ENCODE results near the gene POU2AF3.

POU2AF3 gene

GRCh38 chr11:111351374-111352055 lies 53.2 kb downstream of the POU2AF3 start:
- Histone ChIP-seq H3K4me1 (ENCODE audit: control insufficient read depth, insufficient read depth, low read length) (no peaks in the 10 kb centered on the region), H3K27ac (ENCODE audit: insufficient read depth, low read depth, low read length, poor library complexity, severe bottlenecking) (no peak overlapping the region), H3K9me3 (ENCODE audit: control insufficient read depth, low read length) (no peaks in the 10 kb centered on the region), H3K36me3 (ENCODE audit: control insufficient read depth, insufficient read depth, low read length) (no peaks in the 10 kb centered on the region), H3K27me3 (ENCODE audit: control insufficient read depth, insufficient read depth, low read length, poor library complexity, severe bottlenecking) (no peaks in the 10 kb centered on the region), H3K4me3 (ENCODE audit: insufficient read depth, low read depth, low read length) (no peak overlapping the region)
- 92 to 94% methylated on average over 10 of the region's 10 CpGs for WGBS, 2 experiments

DNA sequence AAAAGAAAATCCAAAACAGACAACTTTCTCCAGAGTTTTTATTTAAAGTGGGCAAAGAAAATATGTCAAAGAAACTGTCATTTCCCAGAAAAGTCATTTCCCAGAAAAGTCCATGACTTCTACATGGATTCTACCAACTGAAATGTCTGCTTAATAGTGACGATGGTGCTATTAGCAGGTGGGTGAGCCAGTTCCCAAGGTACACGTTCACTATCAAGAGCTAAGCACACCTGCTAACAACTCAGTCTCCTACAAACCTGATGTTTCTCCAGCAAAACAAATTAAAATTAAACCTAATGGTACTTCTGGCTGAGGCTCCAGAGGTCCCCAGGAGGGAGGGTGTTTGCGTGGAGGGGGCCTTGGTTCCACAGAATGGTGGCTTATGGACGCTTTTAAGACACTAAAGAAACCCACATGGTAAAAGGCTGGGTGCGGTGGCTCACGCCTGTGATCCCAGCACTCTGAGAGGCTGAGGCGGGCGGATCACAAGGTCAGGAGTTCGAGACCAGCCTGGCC lies 53.9 kb downstream of the POU2AF3 start:
- no peak overlapping the region for H3K27ac ChIP-seq (ENCODE audit: insufficient read depth, low read depth, low read length, poor library complexity, severe bottlenecking)
- H3K27me3 ChIP-seq (ENCODE audit: control insufficient read depth, insufficient read depth, low read length, poor library complexity, severe bottlenecking) = no peaks in the 10 kb centered on the region
- H3K9me3 ChIP-seq (ENCODE audit: control insufficient read depth, low read length) = no peaks in the 10 kb centered on the region
- H3K36me3 ChIP-seq (ENCODE audit: control insufficient read depth, insufficient read depth, low read length) = no peaks in the 10 kb centered on the region
- WGBS, 2 experiments = 93 to 94% methylated on average over 9 of the region's 9 CpGs
- H3K4me3 ChIP-seq (ENCODE audit: insufficient read depth, low read depth, low read length) = no peak overlapping the region
- no peaks in the 10 kb centered on the region for H3K4me1 ChIP-seq (ENCODE audit: control insufficient read depth, insufficient read depth, low read length)

DNA sequence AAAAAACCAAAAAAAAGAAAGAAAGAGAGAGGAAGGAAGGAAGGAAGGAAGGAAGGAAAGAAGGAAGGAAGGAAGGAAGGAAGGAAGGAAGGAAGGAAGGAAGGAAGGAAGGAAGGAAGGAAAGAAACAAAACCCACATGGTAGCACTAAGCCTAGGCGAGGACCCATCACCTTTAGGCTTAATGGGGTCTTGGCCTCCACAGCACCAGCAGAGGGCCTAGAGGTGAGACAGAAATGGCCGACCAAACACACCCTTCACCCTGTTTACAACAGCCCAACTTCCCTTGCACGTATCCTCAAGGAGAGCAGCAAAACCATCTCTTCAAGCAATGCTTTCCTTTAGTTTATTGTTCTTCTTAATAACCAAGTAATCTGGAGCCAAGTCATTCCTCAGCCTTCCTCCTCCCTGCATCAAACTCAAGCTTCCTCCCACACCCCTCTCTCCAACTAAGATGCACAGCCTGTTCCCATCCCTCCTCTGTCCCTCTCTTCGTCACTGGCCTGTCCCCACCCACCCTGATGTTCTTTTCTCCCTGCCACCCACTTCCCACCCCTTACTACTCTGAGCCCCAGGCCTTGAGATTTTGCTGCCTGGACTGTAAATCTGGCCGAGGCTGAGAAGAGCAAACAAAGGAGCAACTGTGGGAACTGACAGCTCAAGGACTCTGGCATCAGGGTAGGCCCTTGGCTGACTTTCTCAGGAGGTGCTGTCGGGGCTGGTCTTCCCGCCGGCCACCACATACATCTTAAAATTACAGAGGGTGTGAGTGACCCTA lies 54.8 kb downstream of the POU2AF3 start:
- Histone ChIP-seq H3K4me1 (ENCODE audit: control insufficient read depth, insufficient read depth, low read length) (no peaks in the 10 kb centered on the region), H3K36me3 (ENCODE audit: control insufficient read depth, insufficient read depth, low read length) (no peaks in the 10 kb centered on the region), H3K27ac (ENCODE audit: insufficient read depth, low read depth, low read length, poor library complexity, severe bottlenecking) (no peak overlapping the region), H3K4me3 (ENCODE audit: insufficient read depth, low read depth, low read length) (no peak overlapping the region), H3K27me3 (ENCODE audit: control insufficient read depth, insufficient read depth, low read length, poor library complexity, severe bottlenecking) (no peaks in the 10 kb centered on the region), H3K9me3 (ENCODE audit: control insufficient read depth, low read length) (no peaks in the 10 kb centered on the region)
- 82 to 86% methylated on average over 8 of the region's 8 CpGs for WGBS, 2 experiments

GRCh38 chr11:111353776-111354600 lies 55.6 kb downstream of the POU2AF3 start:
- no peaks in the 10 kb centered on the region for H3K4me1 ChIP-seq (ENCODE audit: control insufficient read depth, insufficient read depth, low read length)
- H3K4me3 ChIP-seq (ENCODE audit: insufficient read depth, low read depth, low read length) = no peak overlapping the region
- 94 to 95% methylated on average over 16 of the region's 16 CpGs for WGBS, 2 experiments
- no peak overlapping the region for H3K27ac ChIP-seq (ENCODE audit: insufficient read depth, low read depth, low read length, poor library complexity, severe bottlenecking)
- no peaks in the 10 kb centered on the region for H3K27me3 ChIP-seq (ENCODE audit: control insufficient read depth, insufficient read depth, low read length, poor library complexity, severe bottlenecking)
- H3K9me3 ChIP-seq (ENCODE audit: control insufficient read depth, low read length) = no peaks in the 10 kb centered on the region
- H3K36me3 ChIP-seq (ENCODE audit: control insufficient read depth, insufficient read depth, low read length) = no peaks in the 10 kb centered on the region

DNA sequence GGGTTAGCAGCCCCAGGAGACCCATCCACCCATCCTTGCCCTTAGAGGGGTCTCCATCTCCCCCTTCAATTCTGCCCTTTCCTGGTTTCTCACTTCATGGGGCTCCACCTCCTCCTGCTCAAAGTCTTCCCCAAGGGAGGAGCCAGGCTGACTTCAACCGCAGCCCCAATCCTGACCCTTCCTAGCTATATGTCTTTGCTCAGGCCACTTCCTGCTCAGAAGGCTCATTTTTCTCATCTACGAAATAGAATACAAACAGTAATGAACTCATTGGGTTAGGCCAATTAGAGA lies 56.2 kb downstream of the POU2AF3 start:
- no peak overlapping the region for H3K4me3 ChIP-seq (ENCODE audit: insufficient read depth, low read depth, low read length)
- no peaks in the 10 kb centered on the region for H3K36me3 ChIP-seq (ENCODE audit: control insufficient read depth, insufficient read depth, low read length)
- H3K9me3 ChIP-seq (ENCODE audit: control insufficient read depth, low read length) = no peaks in the 10 kb centered on the region
- 82 to 92% methylated on average over 2 of the region's 2 CpGs for WGBS, 2 experiments
- H3K27ac ChIP-seq (ENCODE audit: insufficient read depth, low read depth, low read length, poor library complexity, severe bottlenecking) = no peak overlapping the region
- H3K4me1 ChIP-seq (ENCODE audit: control insufficient read depth, insufficient read depth, low read length) = no peaks in the 10 kb centered on the region
- no peaks in the 10 kb centered on the region for H3K27me3 ChIP-seq (ENCODE audit: control insufficient read depth, insufficient read depth, low read length, poor library complexity, severe bottlenecking)

- no peaks in the 10 kb centered on the region for H3K27me3 ChIP-seq (ENCODE audit: control insufficient read depth, insufficient read depth, low read length, poor library complexity, severe bottlenecking)
- H3K4me1 ChIP-seq (ENCODE audit: control insufficient read depth, insufficient read depth, low read length) = no peaks in the 10 kb centered on the region
- H3K27ac ChIP-seq (ENCODE audit: insufficient read depth, low read depth, low read length, poor library complexity, severe bottlenecking) = no peak overlapping the region
- no peaks in the 10 kb centered on the region for H3K36me3 ChIP-seq (ENCODE audit: control insufficient read depth, insufficient read depth, low read length)
- H3K4me3 ChIP-seq (ENCODE audit: insufficient read depth, low read depth, low read length) = no peak overlapping the region
- no peaks in the 10 kb centered on the region for H3K9me3 ChIP-seq (ENCODE audit: control insufficient read depth, low read length)
- WGBS, 2 experiments = 91 to 94% methylated on average over 5 of the region's 5 CpGs
Observed at GRCh38 chr11:111355101-111355500, 56.8 kb downstream of the POU2AF3 start.

DNA sequence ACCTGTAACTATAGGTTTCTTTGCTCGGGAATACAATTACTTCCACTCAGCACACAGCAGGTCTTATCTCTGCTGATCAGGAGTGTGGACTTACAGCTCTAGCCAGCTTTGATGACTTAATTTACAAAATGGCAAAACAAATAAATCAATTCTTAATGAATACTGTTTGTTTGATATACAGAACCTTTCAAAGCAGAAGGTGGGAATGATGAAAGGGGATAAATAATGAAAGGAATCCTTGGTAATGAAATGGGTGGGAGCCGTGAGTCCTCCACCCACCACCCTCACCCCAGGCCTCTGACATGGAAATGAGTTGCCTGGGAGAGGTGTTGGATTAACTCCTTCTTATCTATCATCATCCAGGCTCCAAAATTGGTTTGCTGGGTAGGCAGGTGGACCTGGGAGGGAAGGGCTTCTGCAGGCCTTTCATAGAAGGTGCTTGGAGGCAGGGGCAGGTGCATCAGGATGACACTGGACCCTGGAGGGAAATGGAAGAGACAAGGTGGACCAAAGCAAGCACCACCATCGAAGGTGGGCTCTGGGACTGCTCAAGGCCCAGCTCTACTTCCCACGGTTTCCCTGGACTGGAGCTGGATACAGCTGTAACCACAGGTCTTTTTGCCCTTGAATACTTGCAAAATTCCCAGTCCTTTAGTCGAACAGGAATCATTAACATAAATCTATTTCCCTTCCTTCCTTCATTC lies 57.8 kb downstream of the POU2AF3 start:
- no peak overlapping the region for H3K4me3 ChIP-seq (ENCODE audit: insufficient read depth, low read depth, low read length)
- no peak overlapping the region for H3K27ac ChIP-seq (ENCODE audit: insufficient read depth, low read depth, low read length, poor library complexity, severe bottlenecking)
- H3K9me3 ChIP-seq (ENCODE audit: control insufficient read depth, low read length) = no peaks in the 10 kb centered on the region
- no peaks in the 10 kb centered on the region for H3K36me3 ChIP-seq (ENCODE audit: control insufficient read depth, insufficient read depth, low read length)
- H3K4me1 ChIP-seq (ENCODE audit: control insufficient read depth, insufficient read depth, low read length) = no peaks in the 10 kb centered on the region
- no peaks in the 10 kb centered on the region for H3K27me3 ChIP-seq (ENCODE audit: control insufficient read depth, insufficient read depth, low read length, poor library complexity, severe bottlenecking)
- 79 to 89% methylated on average over 4 to 5 of the region's 5 CpGs for WGBS, 2 experiments

DNA sequence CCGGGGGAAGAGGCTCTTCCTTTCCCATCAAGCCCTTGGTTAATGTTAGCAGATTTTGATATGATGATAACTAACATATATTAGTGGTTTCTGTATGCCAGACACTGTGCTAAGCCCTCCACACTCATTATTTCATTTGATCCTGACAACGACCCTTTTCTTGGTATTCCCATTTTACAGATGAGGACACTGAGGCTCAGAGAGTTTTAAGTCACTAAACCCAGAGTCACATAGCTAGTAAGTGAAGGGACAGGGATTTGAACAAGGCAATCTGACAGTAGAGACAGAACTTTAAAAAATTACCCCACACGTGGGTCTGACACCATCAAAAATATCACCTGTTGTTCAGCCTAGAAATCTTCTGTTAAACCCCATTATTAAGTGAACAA lies 58.3 kb downstream of the POU2AF3 start:
- no peaks in the 10 kb centered on the region for H3K27me3 ChIP-seq (ENCODE audit: control insufficient read depth, insufficient read depth, low read length, poor library complexity, severe bottlenecking)
- no peaks in the 10 kb centered on the region for H3K36me3 ChIP-seq (ENCODE audit: control insufficient read depth, insufficient read depth, low read length)
- no peaks in the 10 kb centered on the region for H3K9me3 ChIP-seq (ENCODE audit: control insufficient read depth, low read length)
- no peak overlapping the region for H3K4me3 ChIP-seq (ENCODE audit: insufficient read depth, low read depth, low read length)
- H3K27ac ChIP-seq (ENCODE audit: insufficient read depth, low read depth, low read length, poor library complexity, severe bottlenecking) = no peak overlapping the region
- H3K4me1 ChIP-seq (ENCODE audit: control insufficient read depth, insufficient read depth, low read length) = no peaks in the 10 kb centered on the region
- WGBS, 2 experiments = 93 to 97% methylated on average over 2 to 3 of the region's 3 CpGs

GRCh38 chr11:111357150-111358037 lies 59.0 kb downstream of the POU2AF3 start:
- Histone ChIP-seq H3K4me3 (ENCODE audit: insufficient read depth, low read depth, low read length) (no peak overlapping the region), H3K36me3 (ENCODE audit: control insufficient read depth, insufficient read depth, low read length) (no peaks in the 10 kb centered on the region), H3K4me1 (ENCODE audit: control insufficient read depth, insufficient read depth, low read length) (no peaks in the 10 kb centered on the region), H3K27me3 (ENCODE audit: control insufficient read depth, insufficient read depth, low read length, poor library complexity, severe bottlenecking) (no peaks in the 10 kb centered on the region), H3K27ac (ENCODE audit: insufficient read depth, low read depth, low read length, poor library complexity, severe bottlenecking) (no peak overlapping the region), H3K9me3 (ENCODE audit: control insufficient read depth, low read length) (no peaks in the 10 kb centered on the region)
- 90 to 94% methylated on average over 18 of the region's 18 CpGs for WGBS, 2 experiments

Data from ectodermal cell (in vitro differentiated cells).